CD4-positive, alpha-beta T cell treated with Interleukin-4 for 4 hours (primary cell): Measurements from ENCODE around the gene UBE2K.
"Not testable (repeated sequence)": the region's sequence is repeated elsewhere in the genome, so short reads cannot be mapped to it uniquely, and the experiment has no call there.

Source experiments
- DNase-seq: peaks from one replicate; pipeline ENCODE4 v3.0.0-alpha.2; 2020

The UBE2K gene

DNA sequence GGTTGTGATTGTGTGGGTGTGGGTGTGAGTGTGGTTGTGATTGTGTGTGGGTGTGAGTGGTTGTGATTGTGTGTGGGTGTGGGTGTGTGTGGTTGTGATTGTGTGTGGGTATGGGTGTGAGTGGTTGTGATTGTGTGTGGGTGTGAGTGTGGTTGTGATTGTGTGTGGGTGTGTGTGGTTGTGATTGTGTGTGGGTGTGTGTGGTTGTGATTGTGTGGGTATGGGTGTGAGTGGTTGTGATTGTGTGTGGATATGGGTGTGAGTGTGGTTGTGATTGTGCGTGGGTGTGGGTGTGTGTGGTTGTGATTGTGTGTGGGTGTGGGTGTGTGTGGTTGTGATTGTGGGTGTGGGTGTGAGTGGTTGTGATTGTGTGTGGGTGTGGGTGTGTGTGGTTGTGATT, 115.1 kb downstream of the UBE2K start:
- DNase-seq = not testable (repeated sequence)

DNA sequence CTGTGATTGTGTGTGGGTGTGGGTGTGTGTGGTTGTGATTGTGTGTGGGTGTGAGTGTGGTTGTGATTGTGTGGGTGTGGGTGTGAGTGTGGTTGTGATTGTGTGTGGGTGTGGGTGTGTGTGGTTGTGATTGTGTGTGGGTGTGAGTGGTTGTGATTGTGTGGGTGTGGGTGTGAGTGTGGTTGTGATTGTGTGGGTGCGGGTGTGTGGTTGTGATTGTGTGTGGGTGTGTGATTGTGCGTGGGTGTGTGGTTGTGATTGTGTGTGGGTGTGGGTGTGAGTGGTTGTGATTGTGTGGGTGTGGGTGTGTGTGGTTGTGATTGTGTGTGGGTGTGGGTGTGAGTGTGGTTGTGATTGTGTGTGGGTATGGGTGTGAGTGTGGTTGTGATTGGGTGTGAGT, 115.8 kb downstream of the UBE2K start:
- DNase-seq = not testable (repeated sequence)

DNA sequence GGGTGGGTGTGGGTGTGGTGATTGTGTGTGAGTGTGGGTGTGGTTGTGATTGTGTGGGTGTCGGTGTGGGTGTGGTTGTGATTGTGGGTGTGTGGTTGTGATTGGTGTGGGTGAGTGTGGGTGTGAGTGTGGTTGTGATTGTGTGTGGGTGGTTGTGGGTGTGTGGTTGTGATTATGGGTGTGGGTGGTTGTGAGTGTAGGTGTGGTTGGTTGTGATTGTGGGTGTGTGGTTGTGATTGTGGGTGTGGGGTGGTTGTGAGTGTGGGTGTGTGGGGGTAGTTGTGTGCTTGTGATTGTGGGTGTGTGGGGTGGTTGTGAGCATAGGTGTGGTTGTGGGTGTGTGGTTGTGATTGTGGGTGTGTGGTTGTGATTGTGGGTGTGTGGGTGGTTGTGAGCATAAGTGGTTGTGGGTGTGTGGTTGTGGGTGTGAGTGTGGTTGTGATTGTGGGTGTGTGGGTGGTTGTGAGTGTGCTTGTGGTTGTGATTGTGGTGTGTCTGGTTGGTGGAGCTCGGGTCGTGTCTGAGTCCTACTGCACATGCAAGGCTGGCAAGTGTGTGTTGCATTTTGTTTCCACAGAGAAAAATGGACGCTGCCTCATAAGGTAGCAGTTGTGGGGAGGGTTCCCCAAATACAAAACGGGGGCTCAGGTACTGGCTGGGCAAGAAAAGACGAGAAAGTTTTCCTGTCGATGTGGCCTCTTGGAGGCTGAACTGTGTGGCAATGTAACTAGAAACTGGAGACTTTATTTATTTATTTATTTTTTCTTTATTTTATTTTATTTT, 116.7 kb downstream of the UBE2K start:
- DNase-seq = no peak

DNA sequence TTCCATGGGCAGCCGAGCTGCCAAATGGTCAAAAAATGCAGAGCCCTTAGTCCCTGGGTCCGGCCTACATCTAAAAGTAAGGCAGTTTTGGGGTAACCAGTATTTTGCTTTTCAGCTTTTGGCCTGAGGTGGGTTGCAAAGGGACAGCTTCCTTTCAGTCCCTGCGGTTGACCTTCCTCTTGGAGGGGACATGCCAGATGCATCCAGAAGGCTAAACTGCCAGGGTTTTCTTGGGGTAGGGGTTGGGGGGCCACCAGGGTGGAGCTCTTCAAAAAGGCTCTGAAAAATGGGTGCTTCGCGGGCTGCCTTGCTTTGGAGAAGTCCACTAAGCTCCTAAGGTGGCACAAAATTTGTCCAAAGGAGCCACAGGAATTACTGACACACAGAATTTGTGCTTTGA, 120.7 kb downstream of the UBE2K start:
- DNase-seq = no peak

DNA sequence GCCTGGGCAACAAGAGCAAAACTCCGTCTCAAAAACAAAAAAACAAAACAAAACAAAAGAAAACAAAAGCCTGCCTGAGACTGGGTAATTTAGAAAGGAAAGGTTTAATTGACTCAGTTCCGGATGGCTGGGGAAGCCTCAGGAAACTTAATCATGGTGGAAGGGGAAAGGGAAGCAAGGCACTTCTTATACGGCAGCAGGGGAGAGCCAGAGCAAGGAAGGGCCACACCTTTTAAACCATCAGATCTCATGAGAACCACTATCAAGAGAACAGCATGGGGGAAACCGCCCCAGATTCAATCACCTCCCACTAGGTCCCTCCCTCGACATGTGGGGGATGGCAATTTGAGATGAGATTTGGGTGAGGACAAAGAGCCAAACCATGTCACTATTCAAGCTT, 122.2 kb downstream of the UBE2K start:
- DNase-seq = no peak

DNA sequence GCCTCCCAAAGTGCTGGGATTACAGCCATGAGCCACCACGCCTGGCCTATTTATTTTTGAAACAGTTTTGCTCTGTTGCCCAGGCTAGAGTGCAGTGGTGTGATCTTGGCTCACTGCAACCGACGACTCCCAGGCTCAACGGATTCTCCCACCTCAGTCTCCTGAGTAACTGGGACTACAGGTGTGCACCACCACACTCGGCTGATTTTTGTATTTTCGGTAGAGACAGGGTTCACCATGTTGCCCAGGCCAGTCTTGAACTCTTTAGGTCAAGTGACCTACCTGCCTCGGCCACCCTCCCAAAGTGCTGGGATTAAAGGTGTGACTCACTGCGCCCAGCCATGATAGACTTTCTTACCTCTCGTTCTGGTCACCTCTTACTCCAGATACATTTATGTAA, 124.0 kb downstream of the UBE2K start:
- no peak for DNase-seq

DNA sequence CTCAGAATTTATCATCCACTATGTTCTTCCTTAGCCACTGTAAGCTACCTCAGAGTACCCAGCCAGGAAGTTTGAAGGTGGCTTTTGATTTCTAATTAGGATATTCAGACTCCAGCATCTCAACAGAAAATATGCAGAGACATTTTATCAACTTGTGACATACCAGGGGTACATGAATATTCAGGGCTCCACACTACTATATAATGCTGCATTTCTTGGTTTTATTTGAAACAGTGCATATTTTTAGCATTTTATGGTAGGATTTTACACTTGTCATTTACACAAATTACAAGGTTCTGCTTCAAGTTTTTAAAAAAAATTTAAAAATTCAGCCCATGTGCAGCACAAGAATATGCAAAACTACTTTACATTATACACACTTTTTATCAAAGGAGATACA, 124.7 kb downstream of the UBE2K start:
- DNase-seq = no peak

DNA sequence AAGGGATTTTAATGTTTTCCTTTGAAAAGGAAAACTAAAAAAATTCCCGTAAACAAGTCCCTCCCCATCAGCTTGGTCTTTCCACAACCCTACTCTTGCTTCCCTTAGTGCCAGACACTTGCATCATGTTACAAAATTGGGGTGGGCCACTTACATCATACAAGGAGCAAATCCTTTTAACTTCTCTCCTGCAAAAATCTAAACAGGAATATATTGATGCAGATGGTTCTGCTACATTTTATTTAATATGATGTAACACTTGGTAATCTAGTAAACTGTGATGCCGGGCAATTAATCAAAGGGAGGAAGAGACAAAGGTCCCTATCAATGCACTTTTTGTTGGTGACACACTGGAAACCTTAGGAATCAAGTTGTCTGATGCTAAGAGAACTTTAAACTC, 125.3 kb downstream of the UBE2K start:
- no peak for DNase-seq

DNA sequence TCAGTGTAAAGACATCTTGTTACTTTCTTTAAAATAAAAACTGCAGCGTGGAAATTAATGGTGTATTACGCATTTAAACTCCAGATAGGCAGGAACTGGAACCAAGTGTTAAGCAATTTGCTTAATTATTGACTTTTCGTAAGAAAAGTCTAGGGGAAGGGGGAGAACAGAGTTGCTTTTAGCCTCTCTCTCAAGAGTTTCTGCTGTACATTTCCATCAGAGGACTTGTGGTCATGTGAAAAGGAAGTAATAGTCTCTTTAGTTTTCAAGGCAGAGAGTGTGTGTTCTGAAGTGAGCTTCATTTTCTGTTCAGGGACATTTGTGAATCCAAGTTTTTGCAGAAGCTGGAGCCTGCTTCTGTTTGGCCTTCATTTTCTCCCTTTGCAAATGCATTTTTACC, 127.2 kb downstream of the UBE2K start:
- DNase-seq = no peak

DNA sequence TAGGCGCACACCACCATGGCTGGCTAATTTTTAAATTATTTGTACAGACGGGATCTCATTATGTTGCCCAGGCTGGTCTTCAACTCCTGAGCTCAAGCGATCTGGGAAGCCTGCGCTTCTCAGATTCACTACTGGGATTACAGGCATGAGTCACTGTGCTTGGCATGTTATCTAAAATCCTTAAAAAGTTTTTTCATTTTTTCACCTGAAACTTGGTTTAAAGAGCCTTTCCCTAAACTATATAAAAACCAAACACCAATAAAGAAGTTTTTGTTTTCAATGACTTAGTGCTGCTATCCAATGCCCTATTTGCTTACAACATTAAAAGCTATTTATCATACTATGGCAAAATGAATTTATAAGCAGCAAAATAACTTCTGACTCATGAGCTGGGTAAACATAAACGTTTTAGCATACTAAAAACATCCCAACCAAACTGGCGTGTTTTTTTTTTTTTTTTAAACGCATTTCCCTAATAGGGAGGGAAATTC, 127.8 kb downstream of the UBE2K start:
- no peak for DNase-seq
